Measurements from ENCODE around the gene CXorf49.
"Not testable (repeated sequence)": the region's sequence is repeated elsewhere in the genome, so short reads cannot be mapped to it uniquely, and the experiment has no call there.

The CXorf49 gene

GRCh38 chrX:71679575-71680207 lies 38.4 kb downstream of the CXorf49 start:
- TF ChIP-seq CTCF (IDR thresholded peaks at IDR 0.05; ENCODE audit: low read depth, low read length), result no peak
- no peak overlapping the region for H3K4me3 ChIP-seq (ENCODE audit: low read depth, low read length)
- no peak for DNase-seq (ENCODE audit: low read depth, low spot score)
- in situ Hi-C loops (cut with HindIII; ENCODE audit: low sequenced_read_pairs), result no loop called here

GRCh38 chrX:71677195-71677594 lies 40.9 kb downstream of the CXorf49 start:
- H3K4me3 ChIP-seq (ENCODE audit: low read depth, low read length); in situ Hi-C loops (cut with HindIII; ENCODE audit: low sequenced_read_pairs); DNase-seq (ENCODE audit: low read depth, low spot score): not testable (repeated sequence)

GRCh38 chrX:71676068-71676795 lies 41.9 kb downstream of the CXorf49 start:
- DNase-seq (ENCODE audit: low read depth, low spot score); in situ Hi-C loops (cut with HindIII; ENCODE audit: low sequenced_read_pairs); H3K4me3 ChIP-seq (ENCODE audit: low read depth, low read length): not testable (repeated sequence)

GRCh38 chrX:71675636-71676035 lies 42.4 kb downstream of the CXorf49 start:
- in situ Hi-C loops (cut with HindIII; ENCODE audit: low sequenced_read_pairs); DNase-seq (ENCODE audit: low read depth, low spot score): not testable (repeated sequence)

GRCh38 chrX:71671938-71672337 lies 46.1 kb downstream of the CXorf49 start:
- no peak for DNase-seq (ENCODE audit: low read depth, low spot score)
- in situ Hi-C loops (cut with HindIII; ENCODE audit: low sequenced_read_pairs), result no loop called here
- H3K4me3 ChIP-seq (ENCODE audit: low read depth, low read length), result no peak overlapping the region
- no peak for TF ChIP-seq CTCF (IDR thresholded peaks at IDR 0.05; ENCODE audit: low read depth, low read length)

More at GRCh38 chrX:71675636-71676035, 42.4 kb downstream of the CXorf49 start:
- not testable (repeated sequence) for H3K4me3 ChIP-seq (ENCODE audit: low read depth, low read length)

GRCh38 chrX:71671043-71671780 lies 46.9 kb downstream of the CXorf49 start:
- H3K4me3 ChIP-seq (ENCODE audit: low read depth, low read length), result no peak overlapping the region
- in situ Hi-C loops (cut with HindIII; ENCODE audit: low sequenced_read_pairs), result no loop called here
- TF ChIP-seq CTCF (IDR thresholded peaks at IDR 0.05; ENCODE audit: low read depth, low read length), result no peak
- no peak for DNase-seq (ENCODE audit: low read depth, low spot score)

- H3K4me3 ChIP-seq (ENCODE audit: low read depth, low read length); DNase-seq (ENCODE audit: low read depth, low spot score); in situ Hi-C loops (cut with HindIII; ENCODE audit: low sequenced_read_pairs): not testable (repeated sequence)
- TF ChIP-seq CTCF (IDR thresholded peaks at IDR 0.05; ENCODE audit: low read depth, low read length), result peak; percentile 38
Measured at GRCh38 chrX:71669947-71670346, 48.1 kb downstream of the CXorf49 start.

- no peak for DNase-seq (ENCODE audit: low read depth, low spot score)
- no peak overlapping the region for H3K4me3 ChIP-seq (ENCODE audit: low read depth, low read length)
- TF ChIP-seq CTCF (IDR thresholded peaks at IDR 0.05; ENCODE audit: low read depth, low read length), result no peak
- in situ Hi-C loops (cut with HindIII; ENCODE audit: low sequenced_read_pairs), result no loop called here
Measured at GRCh38 chrX:71669492-71669891, 48.6 kb downstream of the CXorf49 start.
